GM03348 (cell line): ENCODE data around the gene LSR.
"Not testable (repeated sequence)": the region's sequence is repeated elsewhere in the genome, so short reads cannot be mapped to it uniquely, and the experiment has no call there.

Experiments
- DNase-seq: peaks from one replicate; pipeline ENCODE4 v3.0.0; 2012; ENCODE audit warnings: low spot score

The LSR gene

GRCh38 chr19:35219008-35219407, 29.8 kb upstream of the LSR start:
- DNase-seq, result no peak

DNA sequence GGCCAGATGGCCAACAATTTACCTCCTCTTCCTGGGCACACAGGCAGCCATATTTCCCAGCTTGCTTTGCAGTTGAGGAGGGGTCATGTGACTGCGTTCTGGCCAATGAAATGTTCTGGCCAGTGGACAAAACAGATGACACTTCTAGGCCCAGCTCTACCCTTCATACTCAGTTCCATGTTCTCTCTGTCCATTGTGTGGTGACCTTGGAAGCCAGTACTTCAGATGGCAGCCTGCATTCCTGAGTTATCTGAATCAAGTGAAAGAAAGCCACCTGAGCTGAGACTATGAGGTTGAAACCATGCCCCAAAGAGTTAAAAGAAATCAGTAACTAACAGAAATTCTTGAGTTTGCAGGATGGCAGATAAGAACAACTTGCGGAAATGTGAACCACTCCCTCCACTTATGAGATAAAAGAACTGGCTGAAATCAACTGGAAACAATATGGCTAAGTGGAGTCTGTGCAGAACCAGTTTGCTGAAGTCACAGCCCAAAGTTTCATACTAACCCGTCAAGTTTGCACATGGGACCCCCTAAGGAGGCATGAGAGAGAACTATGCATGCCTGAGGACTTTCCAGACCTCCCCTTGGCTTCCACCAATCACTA, 28.4 kb upstream of the LSR start:
- DNase-seq, result no peak

- DNase-seq, result not testable (repeated sequence)
Measured at GRCh38 chr19:35220973-35221590, 27.7 kb upstream of the LSR start.

DNA sequence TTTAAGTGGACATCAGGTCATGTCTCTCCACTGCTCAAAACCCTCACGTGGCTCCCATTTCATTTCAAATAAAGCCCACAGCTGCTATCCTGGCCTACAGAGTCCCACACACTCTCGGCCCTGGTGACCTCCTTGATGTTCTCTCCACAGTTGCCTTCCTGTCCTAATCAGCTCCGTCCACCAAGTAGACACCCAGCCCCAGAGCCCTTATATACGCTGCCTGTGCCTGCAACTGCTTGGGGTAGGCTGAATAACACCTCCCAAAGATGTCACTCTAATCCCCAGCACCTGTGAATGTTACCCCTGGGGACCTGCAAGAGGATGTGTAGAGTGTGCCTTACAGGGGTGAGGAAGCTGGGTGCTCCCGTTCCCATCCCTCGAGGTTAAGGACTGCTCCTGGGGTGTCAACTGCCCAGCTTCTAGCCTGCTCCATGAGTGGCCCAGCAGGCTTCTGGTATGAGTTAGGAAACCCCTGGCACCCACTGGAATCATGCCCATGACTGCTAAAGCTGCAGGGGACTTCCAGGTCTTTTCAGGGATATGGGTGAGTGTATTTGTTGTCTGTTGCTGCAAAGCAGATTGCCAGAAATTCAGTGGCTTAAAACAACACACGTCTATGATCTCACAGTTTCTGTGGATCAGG, 26.3 kb upstream of the LSR start:
- no peak for DNase-seq

- DNase-seq, result no peak
Measured at GRCh38 chr19:35223084-35223790, 25.6 kb upstream of the LSR start.

DNA sequence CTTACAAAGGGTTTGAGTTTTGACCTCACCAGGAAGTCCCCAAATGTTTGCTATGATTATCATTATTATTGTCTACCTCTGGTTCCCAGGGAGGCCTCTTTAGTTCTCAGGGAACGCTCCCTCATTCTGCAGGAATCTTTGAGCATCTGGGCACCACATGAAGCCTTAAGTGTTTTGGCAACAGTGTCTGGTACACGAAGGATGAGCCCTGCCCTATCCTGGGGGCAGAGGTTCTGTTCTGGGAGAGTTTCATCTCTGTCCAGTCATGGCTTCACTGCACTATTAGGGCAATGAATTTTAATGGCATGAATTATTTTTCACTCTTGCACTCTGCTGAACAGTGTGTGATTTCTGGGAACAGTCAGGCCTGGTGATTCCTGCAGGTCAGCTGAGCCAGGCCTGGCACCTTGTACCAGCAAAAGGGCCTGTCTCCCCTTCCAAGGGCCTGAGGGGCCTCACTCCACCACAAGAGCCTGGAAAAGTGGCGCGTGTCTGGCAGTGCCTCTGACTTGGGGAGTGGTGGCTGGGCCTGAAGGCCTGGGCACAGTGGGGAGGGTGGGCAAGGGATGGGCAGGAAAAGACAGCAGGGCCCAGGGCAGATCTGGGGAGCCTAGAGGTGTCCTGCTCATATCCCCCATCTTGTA, 24.8 kb upstream of the LSR start:
- peak; percentile 56 for DNase-seq

DNA sequence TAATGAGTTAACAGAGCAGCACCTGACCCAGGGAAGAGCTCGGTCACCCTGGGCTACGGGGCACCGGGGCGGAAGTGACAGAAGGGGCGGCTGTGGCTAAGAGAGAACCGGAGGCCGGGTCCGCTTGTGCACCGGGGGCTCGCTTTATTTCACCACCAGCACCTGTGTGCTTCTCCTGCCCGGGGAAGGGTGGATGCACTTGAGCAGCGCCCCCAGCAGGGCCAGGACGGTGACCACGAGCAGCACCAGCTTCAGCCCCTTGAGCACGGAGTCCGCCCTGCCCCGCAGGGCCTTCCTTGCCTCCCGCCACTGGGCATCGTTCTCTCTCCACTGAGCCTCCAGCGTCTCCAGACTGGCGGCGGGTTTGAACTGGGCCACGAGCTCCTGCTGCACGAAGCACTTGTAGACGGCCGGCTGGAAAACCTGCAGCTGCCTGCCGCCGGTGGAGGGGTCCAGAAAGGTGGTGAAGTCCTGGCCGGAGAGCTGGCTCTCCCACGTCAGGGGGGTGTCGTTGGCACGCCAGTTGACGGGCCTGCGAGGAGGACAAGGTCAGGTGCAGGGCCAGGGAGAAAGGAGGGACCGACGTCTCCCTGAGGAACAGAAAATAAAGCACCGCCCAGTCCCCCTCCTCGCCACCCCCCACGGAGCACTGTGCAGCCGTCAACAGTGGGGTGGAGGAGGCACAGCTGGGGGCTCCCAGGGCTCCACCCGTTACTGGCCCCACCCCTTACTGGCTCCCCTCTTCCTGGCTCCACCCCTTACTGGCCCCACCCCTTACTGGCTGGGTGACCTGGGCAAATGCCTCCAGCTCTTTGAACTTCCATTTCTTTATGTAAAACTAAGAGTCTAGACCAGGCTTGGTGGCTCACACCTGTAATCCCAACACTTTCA, 23.9 kb upstream of the LSR start:
- DNase-seq, result no peak

GRCh38 chr19:35225951-35226350, 22.9 kb upstream of the LSR start:
- DNase-seq, result no peak

DNA sequence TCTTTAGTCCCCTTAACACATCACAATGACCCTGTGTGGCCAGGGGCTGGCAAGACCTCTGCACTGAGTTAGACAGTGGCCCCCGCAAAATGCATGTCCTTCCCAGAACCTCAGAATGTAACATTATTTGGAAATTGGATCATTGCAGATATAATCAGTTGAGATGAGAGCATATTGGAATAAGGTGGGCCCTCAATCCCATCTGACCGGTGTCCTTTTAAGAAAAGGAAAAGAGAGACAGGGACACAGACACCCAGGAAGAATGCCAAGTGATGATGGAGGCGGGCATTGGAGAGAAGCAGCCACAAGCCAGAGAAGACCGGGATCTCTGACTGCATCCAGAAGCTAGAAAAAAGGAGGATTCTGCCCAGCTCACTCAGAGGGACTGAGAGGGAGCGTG, 22.1 kb upstream of the LSR start:
- DNase-seq, result no peak

DNA sequence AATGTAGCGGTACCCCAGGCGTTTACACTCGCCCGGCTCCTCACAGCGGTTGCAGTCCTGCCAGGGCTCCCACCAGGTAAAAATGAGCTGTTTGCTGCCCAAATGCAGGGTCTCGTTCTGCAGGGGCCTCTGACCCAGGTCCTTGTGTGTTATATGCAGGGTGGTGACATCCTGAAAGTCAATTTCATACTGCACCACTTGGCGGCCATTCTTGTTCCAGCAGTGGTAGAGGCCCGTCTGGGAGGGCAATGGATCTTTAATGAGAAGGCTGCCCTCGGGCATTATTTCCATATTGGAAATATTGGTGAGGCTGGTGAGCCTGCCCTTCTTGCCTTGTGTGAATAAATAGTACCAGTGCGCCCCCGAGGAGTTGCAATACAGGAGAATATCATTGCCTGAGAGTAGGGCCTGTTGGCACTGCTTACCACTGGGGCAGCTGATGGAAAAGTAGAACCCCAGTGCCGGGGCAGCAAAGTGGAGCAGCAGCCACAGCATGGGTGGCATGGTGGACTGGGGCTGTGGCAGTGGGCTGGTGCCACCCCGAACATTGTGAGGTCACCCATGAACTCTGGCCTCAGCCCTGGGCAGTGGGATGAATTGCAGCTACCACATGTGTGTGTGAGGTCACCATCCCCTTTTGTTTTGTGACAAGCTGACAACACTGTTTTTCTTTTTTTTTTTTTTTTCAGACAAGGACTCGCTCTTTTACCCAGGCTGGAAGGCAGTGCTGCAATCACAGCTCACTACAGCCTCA, 20.4 kb upstream of the LSR start, which contains the start of gene FAM187B:
FAM187B (minus strand) TSS at position 563 of the 754 bp plus-strand sequence; CDS start at position 504, 59 bp downstream.
- DNase-seq, result no peak

DNA sequence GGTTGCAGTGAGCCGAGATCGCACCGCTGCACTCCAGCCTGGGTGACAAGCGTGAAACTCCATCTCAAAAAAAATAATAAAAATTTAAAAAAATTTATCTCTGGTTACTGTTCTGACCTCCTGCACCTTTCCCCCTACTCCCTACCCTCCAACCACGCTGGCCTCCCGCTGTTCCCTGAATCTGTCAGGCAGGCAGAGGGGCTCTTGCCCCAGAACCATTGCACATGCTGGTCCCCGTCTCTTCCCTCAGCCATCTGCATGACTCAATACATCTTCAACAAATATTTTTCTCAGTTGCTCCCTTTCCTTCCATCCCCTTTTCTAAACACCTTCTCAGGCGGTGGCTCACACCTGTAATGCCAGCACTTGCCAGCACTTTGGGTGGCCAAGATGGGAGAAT, 19.2 kb upstream of the LSR start:
- no peak for DNase-seq

DNA sequence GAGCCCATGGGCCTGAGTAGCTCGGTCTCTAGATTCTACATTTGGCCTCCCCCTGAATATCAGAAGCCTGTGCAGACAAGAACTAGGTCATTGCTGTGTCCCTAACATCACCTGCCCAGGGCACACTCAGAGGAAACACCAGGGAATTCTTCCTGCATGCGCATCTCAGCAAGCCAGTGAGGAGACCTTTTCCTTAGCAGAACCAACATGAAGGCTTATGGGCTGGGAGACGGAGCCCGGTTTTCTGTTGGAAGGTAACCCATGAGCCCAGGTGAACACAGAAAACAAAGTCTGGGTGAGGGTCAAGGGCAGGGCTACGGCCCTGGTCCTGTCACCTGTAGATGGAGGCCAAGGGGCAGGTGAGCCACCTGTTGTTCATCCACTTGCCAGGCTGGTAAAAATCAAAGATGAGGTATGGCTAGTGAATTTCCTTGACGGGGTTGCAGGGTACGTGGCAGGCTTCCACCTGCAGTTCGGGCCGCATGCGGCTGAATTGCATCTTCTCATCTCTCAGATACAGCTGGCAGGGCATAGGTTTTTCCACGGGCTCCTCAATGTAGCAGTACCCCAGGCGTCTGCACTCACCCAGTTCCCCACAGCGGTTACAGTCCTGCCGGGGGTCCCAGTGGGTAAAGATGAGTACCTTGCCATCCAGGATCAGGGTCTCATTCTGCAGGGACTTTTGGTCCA, 16.7 kb upstream of the LSR start:
- DNase-seq, result no peak

- DNase-seq, result no peak
Measured at GRCh38 chr19:35232912-35233311, 15.9 kb upstream of the LSR start.

DNA sequence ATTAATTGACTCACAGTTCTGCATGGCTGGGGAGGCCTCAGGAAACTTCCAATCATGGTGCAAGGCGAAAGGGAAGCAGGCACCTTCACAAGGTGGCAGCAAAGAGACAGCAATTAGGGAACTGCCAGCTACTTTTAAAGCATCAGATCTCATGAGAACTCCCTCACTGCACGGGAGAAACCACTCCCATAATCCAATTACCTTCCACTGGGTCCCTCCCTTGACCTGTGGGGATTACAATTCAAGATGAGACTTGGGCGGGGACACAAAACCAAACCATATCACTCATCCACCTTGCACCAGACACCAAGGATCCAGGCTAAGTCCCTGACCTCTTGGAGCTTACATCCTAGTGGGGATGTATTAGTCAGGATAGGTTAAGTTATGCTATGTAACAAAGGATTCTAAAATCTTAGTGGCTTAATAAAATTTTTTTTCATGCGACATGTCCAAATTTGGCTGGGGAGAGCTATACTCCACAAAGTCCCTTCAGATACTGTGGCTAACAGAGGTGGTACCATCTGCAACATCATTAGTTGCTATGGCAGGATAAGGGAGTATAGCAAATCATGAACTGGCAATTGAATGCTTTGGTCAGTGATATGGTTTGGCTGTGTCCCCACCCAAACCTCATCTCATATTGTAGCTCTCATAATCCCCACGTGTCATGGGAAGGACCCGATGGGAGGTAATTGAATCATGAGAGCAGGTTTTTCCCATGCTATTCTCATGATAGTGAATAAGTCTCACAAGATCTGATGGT, 12.0 kb upstream of the LSR start:
- no peak for DNase-seq

GRCh38 chr19:35239597-35239996, 9.2 kb upstream of the LSR start:
- not testable (repeated sequence) for DNase-seq

- no peak for DNase-seq
Measured at GRCh38 chr19:35240327-35240726, 8.5 kb upstream of the LSR start.

GRCh38 chr19:35241417-35241816, 7.4 kb upstream of the LSR start:
- DNase-seq, result no peak

DNA sequence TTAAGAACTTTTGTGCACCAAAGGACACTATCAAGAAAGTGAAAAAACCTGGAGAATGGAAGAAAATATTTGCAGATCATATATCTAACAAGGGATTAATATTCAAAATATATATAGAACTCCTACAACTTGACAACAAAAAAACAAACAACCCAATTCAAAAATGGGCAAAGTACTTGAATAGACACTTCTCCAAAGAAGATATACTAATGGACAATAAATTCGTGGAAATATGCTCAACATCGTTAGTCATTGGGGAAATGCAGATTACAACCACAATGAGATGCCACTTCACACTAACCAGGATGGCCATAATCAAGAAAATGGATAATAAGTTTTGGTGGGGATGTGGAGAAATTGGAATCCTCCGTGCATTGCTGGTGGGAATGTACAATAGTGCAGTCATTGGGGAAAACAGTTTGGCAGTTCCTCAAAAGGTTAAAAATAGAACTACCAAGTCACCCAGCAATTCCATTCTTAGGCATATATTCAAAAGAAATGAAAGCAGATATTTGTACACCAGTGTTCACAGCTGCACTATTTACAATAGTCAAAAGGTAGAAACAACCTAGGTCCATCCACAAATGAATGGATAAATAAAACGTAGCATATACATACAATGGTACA, 2.2 kb upstream of the LSR start:
- DNase-seq, result no peak
